ENCODE results near the gene EGF. TPM values are rescaled to one million over a fixed set of nuclear protein-coding genes. Genes with fewer than 3 reads are reported as not detected.

The EGF gene
- total RNA-seq, 5 donors from 2014 or later (not counting 1 experiment from before 2014, with no cell fraction given) = 0.20 TPM; not detected in 4

DNA sequence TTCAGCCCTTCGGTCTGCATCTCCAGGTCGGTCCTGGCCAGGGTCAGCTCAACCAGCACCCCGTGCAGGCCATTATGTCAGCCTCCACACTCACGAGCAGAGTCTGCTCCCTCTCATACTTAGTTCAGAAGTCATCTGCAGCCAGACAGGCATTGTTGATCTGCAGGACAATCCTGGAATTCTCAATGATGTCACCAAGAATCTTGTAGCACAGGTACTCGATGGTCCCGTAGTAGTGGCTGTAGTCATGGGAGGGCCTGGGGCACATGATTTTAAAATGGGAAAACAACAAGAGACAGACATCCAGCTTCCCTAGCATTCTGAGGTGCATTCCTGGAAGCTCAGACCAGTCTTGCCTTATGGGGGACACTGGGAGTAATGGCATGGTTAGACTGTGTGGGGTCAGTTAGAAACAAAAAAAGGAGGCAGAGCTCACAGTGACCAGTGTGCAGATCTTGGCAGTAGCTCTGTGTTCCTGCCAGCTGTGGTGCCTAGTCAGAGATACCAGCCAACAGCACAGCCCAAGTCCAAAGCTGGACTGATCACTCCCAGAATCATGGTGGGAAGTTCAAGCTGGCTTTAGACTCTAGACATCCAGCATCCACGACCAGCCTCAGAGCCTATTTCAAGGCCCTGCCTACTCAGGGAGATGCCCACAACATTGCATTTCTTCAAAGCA is 32.9 kb upstream of the EGF start:
- no peak overlapping the region for H3K4me3 Mint-ChIP-seq
- no peaks in the 10 kb centered on the region for H3K9me3 ChIP-seq
- no peak for ATAC-seq (replicated peaks in 1 of 4)

DNA sequence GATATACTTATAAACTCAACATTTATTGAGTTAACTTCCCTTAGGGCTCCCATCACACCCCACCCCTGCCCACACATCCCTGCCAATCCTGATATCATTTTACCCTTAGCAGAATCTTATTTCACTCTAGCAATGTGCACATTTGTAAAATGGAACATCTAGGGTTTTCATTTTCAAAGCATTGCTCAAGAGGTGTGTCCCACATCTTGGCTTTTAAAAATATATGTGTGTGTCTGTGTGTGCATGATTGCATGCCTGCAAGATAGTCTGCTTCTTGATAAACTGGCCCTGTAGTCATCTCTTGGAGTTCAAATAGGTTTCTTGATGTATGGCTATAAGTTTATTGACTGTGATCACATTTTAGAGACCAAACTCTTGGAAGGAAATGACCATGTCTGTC is 26.4 kb upstream of the EGF start:
- no peaks in the 10 kb centered on the region for H3K36me3 Mint-ChIP-seq
- ChIA-PET CTCF (no interaction called here), POLR2A (no interaction called here)
- no peak overlapping the region for H3K4me3 Mint-ChIP-seq
- Histone ChIP-seq H3K4me3 (ENCODE audit: control insufficient read depth in 1 of 2, extremely low read depth in 1 of 2, low read length in 1 of 2) (no peak overlapping the region), H3K9me3 (no peaks in the 10 kb centered on the region), H3K4me1 (ENCODE audit: control insufficient read depth in 1 of 2, extremely low read depth in 1 of 2, insufficient read depth in 2 of 2, low read length in 2 of 2) (no peaks in the 10 kb centered on the region), H3K27ac (ENCODE audit: low read length) (no peak overlapping the region), H3K27me3 (replicated peaks in 1 of 2; ENCODE audit: control insufficient read depth in 2 of 2, extremely low read depth in 1 of 2, insufficient read depth in 2 of 2, low read length in 1 of 2) (peaks cover 0 to 3% of the 10 kb centered on the region in 2 experiments), H3K36me3 (ENCODE audit: control insufficient read depth in 2 of 2, extremely low read depth in 1 of 2, insufficient read depth in 1 of 2, low read length in 1 of 2) (no peaks in the 10 kb centered on the region)
- no peak for ATAC-seq (replicated peaks in 1 of 4)
- no peaks in the 10 kb centered on the region for H3K4me1 Mint-ChIP-seq
- H3K9me3 Mint-ChIP-seq = no peaks in the 10 kb centered on the region
- H3K27me3 Mint-ChIP-seq = no peaks in the 10 kb centered on the region
- no peak overlapping the region for H3K27ac Mint-ChIP-seq
- no peak for DNase-seq

More for the DNA sequence above, 32.9 kb upstream of the EGF start:
- Mint-ChIP-seq H3K36me3 (no peaks in the 10 kb centered on the region), H3K27ac (no peak overlapping the region), H3K9me3 (no peaks in the 10 kb centered on the region), H3K27me3 (peaks cover 11 to 15% of the 10 kb centered on the region in 2 donors), H3K4me1 (no peaks in the 10 kb centered on the region)
- DNase-seq = no peak
- peaks cover 0 to 16% of the 10 kb centered on the region in 2 experiments for H3K27me3 ChIP-seq (replicated peaks in 1 of 2; ENCODE audit: control insufficient read depth in 2 of 2, extremely low read depth in 1 of 2, insufficient read depth in 2 of 2, low read length in 1 of 2)
- no peaks in the 10 kb centered on the region for H3K36me3 ChIP-seq (ENCODE audit: control insufficient read depth in 2 of 2, extremely low read depth in 1 of 2, insufficient read depth in 1 of 2, low read length in 1 of 2)
- ChIA-PET CTCF (no interaction called here), POLR2A (no interaction called here)
- no peaks in the 10 kb centered on the region for H3K4me1 ChIP-seq (ENCODE audit: control insufficient read depth in 1 of 2, extremely low read depth in 1 of 2, insufficient read depth in 2 of 2, low read length in 2 of 2)
- H3K4me3 ChIP-seq (ENCODE audit: control insufficient read depth in 1 of 2, extremely low read depth in 1 of 2, low read length in 1 of 2) = no peak overlapping the region
- no peak overlapping the region for H3K27ac ChIP-seq (ENCODE audit: low read length)
- WGBS (ENCODE audit: insufficient coverage) = 90% methylated on average over 3 of the region's 7 CpGs

DNA sequence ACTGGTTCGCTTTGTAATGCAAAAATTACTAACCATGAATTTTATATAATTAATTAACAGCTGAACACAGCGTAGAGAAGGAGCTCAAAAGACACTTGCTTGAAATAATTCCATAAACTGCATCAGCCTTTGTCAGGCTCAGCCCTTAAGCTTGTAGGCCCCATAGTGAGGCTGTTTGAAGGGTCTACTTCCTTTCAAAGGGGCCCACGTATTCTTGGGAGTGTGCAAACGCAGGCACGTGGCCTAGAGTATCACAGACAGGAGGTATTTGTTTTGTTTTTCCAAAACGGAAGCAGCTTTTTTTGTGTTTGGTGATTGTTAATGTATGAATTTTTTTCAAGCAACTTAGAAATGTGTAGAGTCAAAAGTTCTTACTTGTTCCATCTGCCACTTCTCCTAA is 25.6 kb upstream of the EGF start:
- no peak overlapping the region for H3K4me3 ChIP-seq (ENCODE audit: control insufficient read depth in 1 of 2, extremely low read depth in 1 of 2, low read length in 1 of 2)
- no peaks in the 10 kb centered on the region for H3K9me3 Mint-ChIP-seq
- no peaks in the 10 kb centered on the region for H3K36me3 Mint-ChIP-seq
- H3K36me3 ChIP-seq (ENCODE audit: control insufficient read depth in 2 of 2, extremely low read depth in 1 of 2, insufficient read depth in 1 of 2, low read length in 1 of 2) = no peaks in the 10 kb centered on the region
- no peaks in the 10 kb centered on the region for H3K27me3 Mint-ChIP-seq
- CTCF ChIA-PET = no interaction called here
- WGBS (ENCODE audit: insufficient coverage) = 20% methylated on average over 1 of the region's 6 CpGs
- no peak for ATAC-seq (replicated peaks in 1 of 4)
- POLR2A ChIA-PET = no interaction called here
- no peak overlapping the region for H3K4me3 Mint-ChIP-seq
- H3K4me1 ChIP-seq (ENCODE audit: control insufficient read depth in 1 of 2, extremely low read depth in 1 of 2, insufficient read depth in 2 of 2, low read length in 2 of 2) = no peaks in the 10 kb centered on the region
- peaks cover 0 to 3% of the 10 kb centered on the region in 2 experiments for H3K27me3 ChIP-seq (replicated peaks in 1 of 2; ENCODE audit: control insufficient read depth in 2 of 2, extremely low read depth in 1 of 2, insufficient read depth in 2 of 2, low read length in 1 of 2)
- H3K27ac Mint-ChIP-seq = no peak overlapping the region
- no peaks in the 10 kb centered on the region for H3K9me3 ChIP-seq
- DNase-seq = no peak
- no peak overlapping the region for H3K27ac ChIP-seq (ENCODE audit: low read length)
- H3K4me1 Mint-ChIP-seq = no peaks in the 10 kb centered on the region

DNA sequence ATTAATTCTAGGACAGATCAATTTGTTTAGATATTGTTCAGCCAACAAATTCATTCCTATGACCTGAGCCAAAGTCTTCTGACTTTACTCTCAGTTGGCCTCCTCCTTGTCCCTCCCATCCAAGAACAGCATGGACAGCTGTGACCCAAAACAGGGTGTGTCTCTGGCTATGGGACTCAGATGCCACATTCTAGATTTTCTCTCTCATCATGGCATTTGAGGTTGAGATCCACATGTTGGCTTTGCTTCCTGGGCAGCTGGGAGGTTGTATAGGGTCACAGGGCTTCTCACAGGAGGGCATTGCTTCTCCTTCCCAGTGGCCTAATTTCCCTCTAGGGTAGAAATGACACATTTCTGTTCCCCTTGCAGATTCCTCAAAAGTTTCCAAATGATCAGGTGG is 22.6 kb upstream of the EGF start:
- ChIA-PET POLR2A (no interaction called here), CTCF (no interaction called here)
- Mint-ChIP-seq H3K27ac (no peak overlapping the region), H3K27me3 (no peaks in the 10 kb centered on the region), H3K36me3 (no peaks in the 10 kb centered on the region), H3K4me1 (no peaks in the 10 kb centered on the region), H3K9me3 (no peaks in the 10 kb centered on the region), H3K4me3 (no peak overlapping the region)
- Histone ChIP-seq H3K36me3 (ENCODE audit: control insufficient read depth in 2 of 2, extremely low read depth in 1 of 2, insufficient read depth in 1 of 2, low read length in 1 of 2) (no peaks in the 10 kb centered on the region), H3K27me3 (replicated peaks in 1 of 2; ENCODE audit: control insufficient read depth in 2 of 2, extremely low read depth in 1 of 2, insufficient read depth in 2 of 2, low read length in 1 of 2) (peaks cover 0 to 3% of the 10 kb centered on the region in 2 experiments), H3K9me3 (no peaks in the 10 kb centered on the region), H3K4me3 (ENCODE audit: control insufficient read depth in 1 of 2, extremely low read depth in 1 of 2, low read length in 1 of 2) (no peak overlapping the region), H3K27ac (ENCODE audit: low read length) (no peak overlapping the region), H3K4me1 (ENCODE audit: control insufficient read depth in 1 of 2, extremely low read depth in 1 of 2, insufficient read depth in 2 of 2, low read length in 2 of 2) (no peaks in the 10 kb centered on the region)
- no peak for ATAC-seq (replicated peaks in 1 of 4)
- no peak for DNase-seq

- Histone ChIP-seq H3K4me1 (ENCODE audit: control insufficient read depth in 1 of 2, extremely low read depth in 1 of 2, insufficient read depth in 2 of 2, low read length in 2 of 2) (no peaks in the 10 kb centered on the region), H3K36me3 (ENCODE audit: control insufficient read depth in 2 of 2, extremely low read depth in 1 of 2, insufficient read depth in 1 of 2, low read length in 1 of 2) (no peaks in the 10 kb centered on the region), H3K27me3 (replicated peaks in 1 of 2; ENCODE audit: control insufficient read depth in 2 of 2, extremely low read depth in 1 of 2, insufficient read depth in 2 of 2, low read length in 1 of 2) (peaks cover 0 to 10% of the 10 kb centered on the region in 2 experiments), H3K4me3 (ENCODE audit: control insufficient read depth in 1 of 2, extremely low read depth in 1 of 2, low read length in 1 of 2) (no peak overlapping the region), H3K27ac (ENCODE audit: low read length) (no peak overlapping the region), H3K9me3 (no peaks in the 10 kb centered on the region)
- no peaks in the 10 kb centered on the region for H3K36me3 Mint-ChIP-seq
- H3K4me1 Mint-ChIP-seq = no peaks in the 10 kb centered on the region
- WGBS (ENCODE audit: insufficient coverage) = 94% methylated on average over 3 of the region's 8 CpGs
- DNase-seq = no peak
- peaks cover 0 to 3% (median 0%) of the 10 kb centered on the region in 3 donors for H3K9me3 Mint-ChIP-seq
- CTCF ChIA-PET = interaction anchor here (0.7 kb wide), 2 partner anchors 399 to 1332 kb away, joined by 3 to 15 read pairs; no protein-coding TSS in a partner anchor
- H3K4me3 Mint-ChIP-seq = no peak overlapping the region
- POLR2A ChIA-PET = no interaction called here
- no peak overlapping the region for H3K27ac Mint-ChIP-seq
- no peak for ATAC-seq (replicated peaks in 1 of 4)
- peaks cover 25 to 30% of the 10 kb centered on the region in 2 donors for H3K27me3 Mint-ChIP-seq
Observed at GRCh38 chr4:109902559-109903251, 10.0 kb upstream of the EGF start.

DNA sequence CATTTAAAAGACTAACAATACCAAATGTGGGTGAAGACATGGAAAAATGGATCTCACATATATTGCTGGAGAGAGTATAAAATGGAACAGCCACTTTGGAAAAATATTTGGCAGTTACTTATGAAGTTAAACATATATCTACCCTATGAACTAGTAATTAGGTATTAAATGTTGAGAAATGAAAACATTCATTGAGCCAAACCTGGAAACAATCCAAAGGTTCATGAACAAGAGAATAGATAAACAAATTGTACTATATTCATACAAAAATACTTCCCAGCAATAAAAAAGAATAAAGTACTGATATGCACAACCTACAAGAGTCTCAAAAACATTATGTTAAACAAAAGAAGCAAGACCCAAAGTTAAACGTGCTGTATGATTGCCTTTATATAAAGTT is 4.0 kb upstream of the EGF start:
- Histone ChIP-seq H3K4me1 (ENCODE audit: control insufficient read depth in 1 of 2, extremely low read depth in 1 of 2, insufficient read depth in 2 of 2, low read length in 2 of 2) (no peaks in the 10 kb centered on the region), H3K36me3 (ENCODE audit: control insufficient read depth in 2 of 2, extremely low read depth in 1 of 2, insufficient read depth in 1 of 2, low read length in 1 of 2) (no peaks in the 10 kb centered on the region), H3K4me3 (ENCODE audit: control insufficient read depth in 1 of 2, extremely low read depth in 1 of 2, low read length in 1 of 2) (no peak overlapping the region), H3K27me3 (replicated peaks in 1 of 2; ENCODE audit: control insufficient read depth in 2 of 2, extremely low read depth in 1 of 2, insufficient read depth in 2 of 2, low read length in 1 of 2) (peaks cover 0 to 7% of the 10 kb centered on the region in 2 experiments), H3K9me3 (no peaks in the 10 kb centered on the region), H3K27ac (ENCODE audit: low read length) (no peak overlapping the region)
- Mint-ChIP-seq H3K36me3 (no peaks in the 10 kb centered on the region), H3K4me1 (no peaks in the 10 kb centered on the region), H3K27me3 (peaks cover 30 to 41% of the 10 kb centered on the region in 2 donors), H3K4me3 (no peak overlapping the region), H3K9me3 (no peaks in the 10 kb centered on the region), H3K27ac (no peak overlapping the region)
- no CpG with 5 or more reads among the region's 1 CpG for WGBS (ENCODE audit: insufficient coverage)
- ChIA-PET POLR2A (no interaction called here), CTCF (no interaction called here)
- DNase-seq = no peak
- ATAC-seq (replicated peaks in 1 of 4) = no peak

Data from T-cell (primary cell).